Fibroblast of lung (primary cell): ENCODE measurements around the gene TLR8.

Experiments used
- CTCF ChIP-seq, 2 donors: IDR thresholded peaks in 1 of 2; conservative IDR thresholded peaks in 1 of 2; 1 replicate in 1 of 2; 2 replicates in 1 of 2; pipeline ENCODE4 v1.5.1; 2011 to 2012; ENCODE audit warnings: low read length in 2 of 2, control low read depth in 1 of 2, inconsistent platforms in 1 of 2, low read depth in 1 of 2, mild to moderate bottlenecking in 1 of 2
- EZH2 ChIP-seq: IDR thresholded peaks from 2 replicates; pipeline ENCODE4 v1.5.1; 2012; ENCODE audit warnings: low read length, control low read depth, mild to moderate bottlenecking; ENCODE audit errors: missing control alignments

DNA sequence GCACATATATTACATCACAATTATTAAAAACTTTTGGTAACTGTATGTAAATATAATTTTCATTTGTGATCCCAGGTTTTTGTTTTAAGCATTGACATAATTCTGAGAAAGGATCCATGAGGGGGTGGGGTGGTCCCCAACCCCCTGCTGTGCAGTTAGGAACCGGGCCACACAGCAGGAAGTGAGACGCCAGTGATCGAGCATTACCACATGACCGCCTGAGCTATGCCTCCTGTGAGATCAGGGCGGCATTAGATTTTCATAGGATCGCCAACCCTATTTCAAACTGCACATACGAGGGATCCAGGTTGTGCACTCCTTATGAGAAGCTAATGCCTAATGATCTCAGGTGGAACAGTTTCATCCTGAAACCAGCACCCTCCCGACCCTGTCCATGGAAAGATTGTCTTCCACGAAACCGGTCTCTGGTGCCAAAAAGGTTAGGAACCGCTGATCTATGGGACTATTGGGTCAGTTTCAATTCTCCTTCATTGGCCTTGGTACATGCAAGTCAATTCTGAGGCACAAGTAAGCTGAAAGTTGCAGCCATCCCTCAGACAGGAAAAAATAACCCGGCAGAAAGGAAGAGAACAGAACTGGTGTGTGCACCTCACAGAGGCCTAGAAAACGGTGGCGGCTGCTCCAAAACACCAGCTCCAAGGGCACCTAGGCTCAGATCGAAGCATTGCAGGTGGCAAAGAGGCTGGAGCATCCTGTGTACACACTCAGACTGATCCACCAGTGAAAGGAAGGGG lies 61.5 kb downstream of the TLR8 start:
- TF ChIP-seq EZH2 (no peak), CTCF (conservative IDR thresholded peaks at IDR 0.05 in 1 of 2, IDR thresholded peaks at IDR 0.05 in 1 of 2; ENCODE audit: low read depth in 1 of 2, low read length in 2 of 2) (no peak)
